Measurements from ENCODE around the gene MLLT3. TPM values are rescaled to one million over a fixed set of nuclear protein-coding genes. Genes with fewer than 3 reads are reported as not detected.

Gene MLLT3
- total RNA-seq, 4 donors from 2014 or later: 29.8 to 51.0 (median 47.1) TPM

- Histone ChIP-seq H3K36me3 (no peaks in the 10 kb centered on the region), H3K27ac (no peak overlapping the region), H3K4me1 (no peaks in the 10 kb centered on the region), H3K4me3 (replicated peaks in 1 of 3) (no peak overlapping the region), H3K27me3 (no peaks in the 10 kb centered on the region), H3K9me3 (no peaks in the 10 kb centered on the region)
- DNase-seq: no peak
- 50 to 65% methylated on average over 3 of the region's 3 CpGs for WGBS, 2 donors
- intact Hi-C loops (cut with DNase I): no loop called here
- no peak for TF ChIP-seq POLR2A (IDR thresholded peaks at IDR 0.05)
- no peak for TF ChIP-seq CTCF (IDR thresholded peaks at IDR 0.05)
Observed at GRCh38 chr9:20303996-20304395, 318.3 kb downstream of the MLLT3 start.

GRCh38 chr9:20303066-20303465 is 319.2 kb downstream of the MLLT3 start:
- no peaks in the 10 kb centered on the region for H3K27me3 ChIP-seq
- no peak overlapping the region for H3K27ac ChIP-seq
- TF ChIP-seq POLR2A (IDR thresholded peaks at IDR 0.05) (no peak), CTCF (IDR thresholded peaks at IDR 0.05) (no peak)
- H3K4me3 ChIP-seq (replicated peaks in 1 of 3): no peak overlapping the region
- no peaks in the 10 kb centered on the region for H3K36me3 ChIP-seq
- intact Hi-C loops (cut with DNase I): no loop called here
- WGBS, 2 donors: 76 to 79% methylated on average over 2 of the region's 2 CpGs
- no peaks in the 10 kb centered on the region for H3K9me3 ChIP-seq
- DNase-seq: no peak
- H3K4me1 ChIP-seq: no peaks in the 10 kb centered on the region

- H3K27me3 ChIP-seq: no peaks in the 10 kb centered on the region
- DNase-seq: no peak
- intact Hi-C loops (cut with DNase I): no loop called here
- H3K9me3 ChIP-seq: no peaks in the 10 kb centered on the region
- H3K27ac ChIP-seq: no peak overlapping the region
- H3K4me1 ChIP-seq: no peaks in the 10 kb centered on the region
- H3K4me3 ChIP-seq (replicated peaks in 1 of 3): no peak overlapping the region
- WGBS, 2 donors: 97 to 100% methylated on average over 1 of the region's 1 CpG
- TF ChIP-seq POLR2A (IDR thresholded peaks at IDR 0.05): no peak
- no peak for TF ChIP-seq CTCF (IDR thresholded peaks at IDR 0.05)
- H3K36me3 ChIP-seq: no peaks in the 10 kb centered on the region
Observed at GRCh38 chr9:20302197-20302596, 320.1 kb downstream of the MLLT3 start.

GRCh38 chr9:20300430-20301115 is 321.7 kb downstream of the MLLT3 start:
- no peaks in the 10 kb centered on the region for H3K9me3 ChIP-seq
- H3K27me3 ChIP-seq: no peaks in the 10 kb centered on the region
- no peaks in the 10 kb centered on the region for H3K36me3 ChIP-seq
- H3K27ac ChIP-seq: no peak overlapping the region
- no peak overlapping the region for H3K4me3 ChIP-seq (replicated peaks in 1 of 3)
- intact Hi-C loops (cut with DNase I): no loop called here
- no peak for TF ChIP-seq POLR2A (IDR thresholded peaks at IDR 0.05)
- no peak for TF ChIP-seq CTCF (IDR thresholded peaks at IDR 0.05)
- DNase-seq: no peak
- no peaks in the 10 kb centered on the region for H3K4me1 ChIP-seq
- WGBS, 2 donors: 45 to 75% methylated on average over 2 of the region's 2 CpGs

GRCh38 chr9:20297646-20298084 is 324.6 kb downstream of the MLLT3 start:
- H3K27ac ChIP-seq: no peak overlapping the region
- no peaks in the 10 kb centered on the region for H3K9me3 ChIP-seq
- intact Hi-C loops (cut with DNase I): no loop called here
- no peak for DNase-seq
- no peak overlapping the region for H3K4me3 ChIP-seq (replicated peaks in 1 of 3)
- H3K36me3 ChIP-seq: no peaks in the 10 kb centered on the region
- TF ChIP-seq POLR2A (IDR thresholded peaks at IDR 0.05): no peak
- TF ChIP-seq CTCF (IDR thresholded peaks at IDR 0.05): no peak
- no peaks in the 10 kb centered on the region for H3K27me3 ChIP-seq
- 70 to 82% methylated on average over 6 of the region's 6 CpGs for WGBS, 2 donors
- H3K4me1 ChIP-seq: no peaks in the 10 kb centered on the region

All from thyroid gland (tissue), 4 donors.